CD8-positive, alpha-beta memory T cell (primary cell): ENCODE measurements around the gene NCKAP5. TPM values are rescaled to one million over a fixed set of nuclear protein-coding genes. Genes with fewer than 3 reads are reported as not detected.

Experiments
- CTCF ChIA-PET: fragments of 350-600 bp; sonication (Branson Sonifier 250); formaldehyde crosslinking; loops from one replicate; lab custom pipeline; 2021; ENCODE audit warnings: antibody characterized with exemption; lab: Charles Lee
- POLR2A ChIA-PET: fragments of 350-600 bp; sonication (Branson Sonifier 250); formaldehyde crosslinking; loops from one replicate; lab custom pipeline; 2021; ENCODE audit warnings: antibody characterized with exemption; lab: Charles Lee
- DNase-seq, 5 donors: peaks; one replicate each; pipeline versions ENCODE4 v3.0.0 to v3.0.0-alpha.2; 2020 to 2022; ENCODE audit warnings: mixed read lengths in 1 of 5
- H3K27ac ChIP-seq: one replicate; pipeline ENCODE4 v1.7.0; 2013; ENCODE audit warnings: low read depth, mild to moderate bottlenecking, low read length, moderate library complexity
- H3K27me3 ChIP-seq: 2 replicates; pipeline ENCODE4 v1.7.0; 2013; ENCODE audit warnings: low read length, mild to moderate bottlenecking; ENCODE audit not compliant: insufficient read depth, poor library complexity, severe bottlenecking
- H3K36me3 ChIP-seq: 2 replicates; pipeline ENCODE4 v1.7.0; 2013; ENCODE audit warnings: mild to moderate bottlenecking, low read length, moderate library complexity; ENCODE audit not compliant: insufficient read depth
- H3K4me1 ChIP-seq: 2 replicates; pipeline ENCODE4 v1.7.0; 2013; ENCODE audit warnings: mild to moderate bottlenecking, low read length, moderate library complexity; ENCODE audit not compliant: insufficient read depth
- H3K4me3 ChIP-seq: 2 replicates; pipeline ENCODE4 v1.7.0; 2013; ENCODE audit warnings: mild to moderate bottlenecking, low read length
- H3K9me3 ChIP-seq: 2 replicates; pipeline ENCODE4 v1.7.0; 2013; ENCODE audit warnings: mild to moderate bottlenecking, low read length
- H3K27ac Mint-ChIP-seq, 8 donors: one replicate each; pipeline ENCODE4 v1.8.0; 2020 to 2021; ENCODE audit warnings: mixed read lengths in 8 of 8, mild to moderate bottlenecking in 6 of 8, inconsistent platforms in 3 of 8, moderate library complexity in 3 of 8
- H3K27me3 Mint-ChIP-seq, 2 donors: one replicate each; pipeline ENCODE4 v1.8.0; 2020 to 2021; ENCODE audit warnings: mixed read lengths in 2 of 2, mild to moderate bottlenecking in 1 of 2, moderate library complexity in 1 of 2
- H3K36me3 Mint-ChIP-seq, 3 donors: one replicate each; pipeline ENCODE4 v1.8.0; 2020 to 2021; ENCODE audit warnings: mixed read lengths in 3 of 3, inconsistent platforms in 1 of 3, mild to moderate bottlenecking in 1 of 3
- H3K4me1 Mint-ChIP-seq, 3 donors: one replicate each; pipeline ENCODE4 v1.8.0; 2020 to 2021; ENCODE audit warnings: mixed read lengths in 3 of 3, inconsistent platforms in 1 of 3, mild to moderate bottlenecking in 1 of 3
- H3K4me3 Mint-ChIP-seq, 7 donors: one replicate each; pipeline ENCODE4 v1.8.0; 2020 to 2021; ENCODE audit warnings: mixed read lengths in 7 of 7, mild to moderate bottlenecking in 6 of 7, moderate library complexity in 4 of 7, inconsistent platforms in 2 of 7
- H3K9me3 Mint-ChIP-seq, 5 donors: one replicate each; pipeline ENCODE4 v1.8.0; 2020 to 2022; ENCODE audit warnings: mixed read lengths in 5 of 5, mild to moderate bottlenecking in 3 of 5, moderate library complexity in 2 of 5, inconsistent platforms in 1 of 5
- polyA plus RNA-seq: library from polyadenylated mRNA; unstranded; fragments of 300-500 nt; fragmentation: Illumina TruSeq; gene quantifications from one replicate; pipeline ENCODE4 v1.2.3, GENCODE V29; 2021
- total RNA-seq, 2 experiments: library from RNA; stranded (reverse); gene quantifications; one replicate each; pipeline ENCODE4 v1.2.3, GENCODE V29; 2021

Gene NCKAP5
- total and polyA plus RNA-seq, 3 experiments from 2014 or later = not detected

- H3K4me1 Mint-ChIP-seq = no peaks in the 10 kb centered on the region
- POLR2A ChIA-PET = no interaction called here
- no peaks in the 10 kb centered on the region for H3K4me1 ChIP-seq
- CTCF ChIA-PET = no interaction called here
- no peaks in the 10 kb centered on the region for H3K36me3 ChIP-seq
- H3K27me3 ChIP-seq = no peaks in the 10 kb centered on the region
- no peaks in the 10 kb centered on the region for H3K36me3 Mint-ChIP-seq
- no peak overlapping the region for H3K27ac ChIP-seq
- H3K4me3 Mint-ChIP-seq = no peak overlapping the region
- peaks cover 0 to 2% of the 10 kb centered on the region in 2 donors for H3K27me3 Mint-ChIP-seq
- no peaks in the 10 kb centered on the region for H3K9me3 ChIP-seq
- DNase-seq = no peak
- H3K4me3 ChIP-seq = no peak overlapping the region
- peaks cover 0 to 3% (median 0%) of the 10 kb centered on the region in 5 donors for H3K9me3 Mint-ChIP-seq
- H3K27ac Mint-ChIP-seq = no peak overlapping the region
Measured at GRCh38 chr2:133497270-133497893, 70.9 kb downstream of the NCKAP5 start.

GRCh38 chr2:133496501-133497269 is 71.6 kb downstream of the NCKAP5 start:
- Mint-ChIP-seq H3K27ac (no peak overlapping the region), H3K27me3 (peaks cover 0 to 2% of the 10 kb centered on the region in 2 donors), H3K36me3 (no peaks in the 10 kb centered on the region), H3K4me3 (no peak overlapping the region), H3K4me1 (no peaks in the 10 kb centered on the region), H3K9me3 (peaks cover 0 to 2% (median 0%) of the 10 kb centered on the region in 5 donors)
- Histone ChIP-seq H3K27me3 (no peaks in the 10 kb centered on the region), H3K36me3 (no peaks in the 10 kb centered on the region), H3K27ac (no peak overlapping the region), H3K4me3 (no peak overlapping the region), H3K9me3 (no peaks in the 10 kb centered on the region), H3K4me1 (no peaks in the 10 kb centered on the region)
- ChIA-PET POLR2A (no interaction called here), CTCF (no interaction called here)
- no peak for DNase-seq

- Histone ChIP-seq H3K4me1 (no peaks in the 10 kb centered on the region), H3K27ac (no peak overlapping the region), H3K9me3 (no peaks in the 10 kb centered on the region), H3K4me3 (no peak overlapping the region), H3K36me3 (no peaks in the 10 kb centered on the region), H3K27me3 (no peaks in the 10 kb centered on the region)
- H3K27me3 Mint-ChIP-seq = peaks cover 0 to 2% of the 10 kb centered on the region in 2 donors
- no peak overlapping the region for H3K27ac Mint-ChIP-seq
- no peak for DNase-seq
- ChIA-PET CTCF (no interaction called here), POLR2A (no interaction called here)
- H3K4me3 Mint-ChIP-seq = no peak overlapping the region
- peaks cover 0 to 6% (median 0%) of the 10 kb centered on the region in 5 donors for H3K9me3 Mint-ChIP-seq
- no peaks in the 10 kb centered on the region for H3K36me3 Mint-ChIP-seq
- H3K4me1 Mint-ChIP-seq = no peaks in the 10 kb centered on the region
Measured at GRCh38 chr2:133495226-133495625, 73.0 kb downstream of the NCKAP5 start.

DNA sequence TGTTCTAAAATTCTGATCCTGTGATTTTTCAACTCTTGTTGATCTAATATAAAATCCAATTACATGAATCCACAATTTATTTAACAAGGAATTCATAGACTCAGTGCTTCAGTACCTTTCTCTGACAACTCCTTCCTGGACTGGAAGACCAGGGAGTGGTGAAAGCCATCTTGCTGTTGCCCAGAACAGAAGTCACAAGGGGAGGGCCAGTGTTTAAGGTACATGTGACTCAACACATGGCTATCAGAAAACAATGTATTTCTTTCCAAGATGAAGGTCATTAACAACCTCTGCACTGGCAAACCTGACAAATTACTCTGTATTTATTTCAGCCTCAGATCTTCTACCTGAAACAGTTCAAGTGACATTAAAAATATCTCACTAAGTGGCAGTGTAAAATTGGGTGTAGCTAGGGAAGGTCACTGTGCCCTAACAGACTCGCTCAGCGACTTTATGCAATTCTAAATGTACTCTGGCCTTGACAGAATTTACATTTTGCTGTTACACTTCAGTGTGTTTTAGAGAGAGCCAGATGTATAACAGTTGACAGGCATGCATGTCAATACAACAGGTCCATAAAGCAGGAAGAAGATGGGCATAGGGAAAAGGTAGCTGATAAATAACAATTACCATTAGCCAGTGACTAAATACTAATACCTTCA is 75.4 kb downstream of the NCKAP5 start:
- H3K36me3 Mint-ChIP-seq = no peaks in the 10 kb centered on the region
- POLR2A ChIA-PET = no interaction called here

DNA sequence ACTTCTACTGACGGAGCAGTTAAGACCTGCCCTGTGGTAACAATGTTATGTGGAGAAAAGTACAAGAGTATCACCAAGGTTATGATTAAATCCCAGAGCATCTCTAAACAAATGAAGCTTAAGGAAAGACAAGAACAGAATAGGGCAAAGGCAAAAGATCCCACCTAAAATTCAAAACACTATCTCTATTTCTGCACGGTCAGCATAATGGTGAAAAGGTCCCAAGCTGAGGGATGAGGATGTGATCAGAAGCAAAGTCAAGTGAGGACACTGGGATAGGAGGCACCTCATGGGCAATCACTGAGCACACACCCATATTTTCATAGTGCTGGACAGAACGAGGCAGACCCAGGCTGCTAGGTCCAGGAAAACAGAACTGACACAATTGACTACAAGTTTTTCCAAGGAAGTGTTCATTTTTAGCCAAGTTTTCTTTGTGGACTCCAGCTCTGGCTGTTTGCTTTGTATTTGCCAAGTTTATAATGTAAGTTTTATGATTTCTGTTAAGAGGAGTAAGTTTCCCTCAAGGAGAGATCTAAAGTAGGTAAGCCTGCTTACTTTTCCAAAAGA is 77.8 kb downstream of the NCKAP5 start:
- Mint-ChIP-seq H3K4me1 (no peaks in the 10 kb centered on the region), H3K4me3 (no peak overlapping the region), H3K27ac (no peak overlapping the region), H3K36me3 (no peaks in the 10 kb centered on the region), H3K27me3 (no peaks in the 10 kb centered on the region), H3K9me3 (peaks cover 0 to 4% (median 0%) of the 10 kb centered on the region in 5 donors)
- H3K27ac ChIP-seq = no peak overlapping the region
- no peaks in the 10 kb centered on the region for H3K9me3 ChIP-seq
- H3K27me3 ChIP-seq = no peaks in the 10 kb centered on the region
- no peak for DNase-seq
- CTCF ChIA-PET = no interaction called here
- POLR2A ChIA-PET = no interaction called here
- no peak overlapping the region for H3K4me3 ChIP-seq
- no peaks in the 10 kb centered on the region for H3K36me3 ChIP-seq
- H3K4me1 ChIP-seq = no peaks in the 10 kb centered on the region

More for the DNA sequence above, 75.4 kb downstream of the NCKAP5 start:
- Mint-ChIP-seq H3K4me3 (no peak overlapping the region), H3K9me3 (peaks cover 0 to 4% (median 0%) of the 10 kb centered on the region in 5 donors), H3K27ac (no peak overlapping the region), H3K27me3 (no peaks in the 10 kb centered on the region), H3K4me1 (no peaks in the 10 kb centered on the region)
- Histone ChIP-seq H3K27ac (no peak overlapping the region), H3K4me1 (no peaks in the 10 kb centered on the region), H3K36me3 (no peaks in the 10 kb centered on the region), H3K4me3 (no peak overlapping the region), H3K9me3 (no peaks in the 10 kb centered on the region), H3K27me3 (no peaks in the 10 kb centered on the region)
- DNase-seq = no peak
- CTCF ChIA-PET = no interaction called here

DNA sequence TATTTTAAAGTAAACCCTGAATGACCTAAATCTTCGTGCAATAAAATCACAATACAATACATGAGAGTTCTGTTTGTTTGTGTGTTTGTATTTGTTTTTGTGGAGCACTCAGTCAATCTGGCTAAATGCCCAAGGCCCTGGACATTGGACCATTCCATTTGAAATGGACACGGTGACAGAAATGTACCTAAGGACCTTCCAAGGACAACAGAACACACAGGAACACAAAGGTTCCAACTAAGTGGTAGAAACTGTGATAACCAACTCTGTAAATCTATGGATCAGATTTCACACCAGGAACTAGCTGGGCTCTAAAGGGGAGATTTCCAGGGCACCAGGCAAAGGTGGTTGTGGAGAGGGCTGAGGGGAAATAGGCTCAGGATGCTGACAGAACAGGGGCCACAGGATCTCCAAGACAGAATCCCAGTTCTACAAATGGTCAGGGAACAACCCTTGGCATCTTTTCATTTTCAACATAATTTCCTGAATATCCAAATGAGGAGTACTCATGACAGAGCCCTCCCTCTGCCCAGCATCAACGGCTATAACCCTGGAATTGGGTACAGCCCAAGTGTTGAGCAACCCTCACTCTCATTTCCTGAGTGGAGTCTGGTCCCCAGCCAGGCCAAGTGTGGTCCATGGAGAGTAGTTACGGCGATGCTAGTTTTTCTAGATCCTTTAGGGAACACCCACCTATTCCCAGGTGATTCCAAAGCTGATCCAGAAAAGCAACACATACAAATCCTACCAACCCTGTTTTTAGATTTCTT is 78.4 kb downstream of the NCKAP5 start:
- Mint-ChIP-seq H3K4me1 (no peaks in the 10 kb centered on the region), H3K4me3 (no peak overlapping the region), H3K27ac (no peak overlapping the region), H3K27me3 (no peaks in the 10 kb centered on the region), H3K9me3 (peaks cover 0 to 5% (median 0%) of the 10 kb centered on the region in 5 donors), H3K36me3 (no peaks in the 10 kb centered on the region)
- H3K36me3 ChIP-seq = no peaks in the 10 kb centered on the region
- POLR2A ChIA-PET = no interaction called here
- H3K4me3 ChIP-seq = no peak overlapping the region
- CTCF ChIA-PET = no interaction called here
- DNase-seq = no peak
- no peak overlapping the region for H3K27ac ChIP-seq
- no peaks in the 10 kb centered on the region for H3K4me1 ChIP-seq
- no peaks in the 10 kb centered on the region for H3K27me3 ChIP-seq
- no peaks in the 10 kb centered on the region for H3K9me3 ChIP-seq

DNA sequence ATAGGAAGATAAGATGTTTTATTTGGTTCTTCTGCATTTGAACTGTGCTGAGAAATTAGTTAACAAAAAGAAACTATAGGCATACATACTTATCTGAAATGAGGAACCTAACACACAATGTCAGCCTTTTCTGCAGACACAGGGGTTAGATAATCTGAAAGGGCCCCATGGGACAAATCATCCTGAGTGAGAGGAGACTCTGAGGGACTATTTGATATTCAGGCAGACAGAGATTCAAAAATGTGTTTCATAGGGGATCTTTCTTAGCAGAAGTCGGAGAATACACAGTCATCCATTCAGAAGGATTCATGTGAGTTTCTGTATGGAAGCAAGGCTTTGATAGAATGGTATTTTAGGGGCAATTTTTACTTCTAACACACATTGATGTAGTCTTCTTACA is 79.1 kb downstream of the NCKAP5 start:
- CTCF ChIA-PET = no interaction called here

More for the DNA sequence above, 79.1 kb downstream of the NCKAP5 start:
- DNase-seq = no peak
- no peaks in the 10 kb centered on the region for H3K4me1 ChIP-seq
- Mint-ChIP-seq H3K27ac (no peak overlapping the region), H3K9me3 (peaks cover 0 to 5% (median 0%) of the 10 kb centered on the region in 5 donors), H3K27me3 (peaks cover 0 to 2% of the 10 kb centered on the region in 2 donors), H3K4me3 (no peak overlapping the region), H3K4me1 (no peaks in the 10 kb centered on the region), H3K36me3 (no peaks in the 10 kb centered on the region)
- H3K27ac ChIP-seq = no peak overlapping the region
- H3K36me3 ChIP-seq = no peaks in the 10 kb centered on the region
- H3K4me3 ChIP-seq = no peak overlapping the region
- POLR2A ChIA-PET = no interaction called here
- H3K9me3 ChIP-seq = no peaks in the 10 kb centered on the region
- no peaks in the 10 kb centered on the region for H3K27me3 ChIP-seq
